HG02759 (cell line): ENCODE results near the gene DTYMK.
"Not testable (repeated sequence)": the region's sequence is repeated elsewhere in the genome, so short reads cannot be mapped to it uniquely, and the experiment has no call there.

ENCODE experiments used
- ATAC-seq: cut with Tn5 transposase; IDR thresholded peaks from one replicate; pipeline ENCODE4 v1.9.1; 2021; ENCODE audit warnings: mild to moderate bottlenecking, moderate library complexity; ENCODE audit not compliant: unreplicated experiment

The DTYMK gene

DNA sequence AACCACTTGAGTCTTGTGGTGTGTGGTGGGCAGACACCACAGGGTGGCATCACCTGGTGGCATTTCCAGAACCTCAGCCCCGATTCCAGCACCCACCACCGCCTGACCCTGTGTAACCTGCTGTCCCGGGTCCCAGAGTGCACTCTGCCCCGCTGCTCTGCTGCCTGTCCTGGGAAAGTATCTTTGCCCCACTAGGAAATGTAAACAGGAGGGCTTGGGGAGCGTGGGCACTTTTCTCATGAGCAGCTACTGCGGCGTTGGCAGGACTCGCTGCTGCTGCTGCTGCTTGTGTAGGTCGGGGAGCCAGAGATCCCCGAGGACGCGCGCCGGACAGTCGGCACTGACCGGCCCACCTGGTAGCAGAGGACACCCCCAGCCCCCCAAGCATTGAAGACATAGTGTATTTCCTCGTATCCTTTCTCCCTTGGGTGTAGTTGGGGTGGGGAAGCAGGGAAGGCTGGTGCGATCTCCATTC lies 13.4 kb downstream of the DTYMK start:
- no peak for ATAC-seq

DNA sequence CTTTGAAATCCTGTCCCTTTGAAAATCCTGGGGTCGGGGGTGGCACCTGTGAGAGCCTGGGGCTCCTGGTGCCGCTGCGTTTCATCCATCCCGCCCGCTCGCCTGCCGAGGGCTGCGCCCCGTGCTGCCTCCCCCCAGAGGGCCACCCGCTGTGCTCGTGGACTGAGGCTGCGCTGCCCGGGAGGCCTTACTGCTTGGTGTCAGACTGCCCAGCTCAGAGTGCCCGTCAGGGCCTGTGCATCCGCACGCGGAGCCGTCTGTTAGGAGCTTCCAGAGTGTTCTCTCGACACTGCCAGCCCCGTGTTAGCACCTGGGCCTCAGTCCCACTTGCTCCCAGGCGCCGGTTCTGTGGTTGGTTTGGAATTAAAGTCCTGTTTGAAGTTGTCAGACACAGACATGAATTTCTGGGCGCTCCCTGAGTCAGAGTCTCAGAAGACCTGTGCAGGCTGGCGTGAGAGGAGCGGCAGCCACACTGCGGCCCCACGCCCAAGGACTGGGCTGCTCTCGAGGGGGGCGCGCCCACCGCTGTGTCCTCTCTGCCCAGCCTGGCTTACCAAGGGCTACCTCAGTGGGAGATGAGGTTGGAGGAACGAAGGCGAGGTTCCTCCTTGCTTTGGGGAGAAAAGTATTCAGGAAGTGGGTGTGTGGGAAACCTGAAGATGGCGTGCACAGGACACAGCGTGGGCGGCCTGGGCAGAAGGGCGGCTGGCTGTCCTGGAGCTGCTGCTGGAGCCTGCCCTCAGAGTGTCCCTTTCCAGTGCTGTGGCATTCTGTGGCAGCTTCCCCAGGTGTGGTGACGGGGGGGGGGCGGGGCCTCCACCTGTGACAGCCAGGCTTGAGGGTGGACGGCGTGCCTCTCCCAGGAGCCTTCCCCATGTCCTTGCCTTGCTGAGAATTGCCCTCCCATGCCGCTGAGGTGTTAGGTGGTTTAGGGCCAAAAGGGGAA lies 14.1 kb downstream of the DTYMK start:
- ATAC-seq = no peak

DNA sequence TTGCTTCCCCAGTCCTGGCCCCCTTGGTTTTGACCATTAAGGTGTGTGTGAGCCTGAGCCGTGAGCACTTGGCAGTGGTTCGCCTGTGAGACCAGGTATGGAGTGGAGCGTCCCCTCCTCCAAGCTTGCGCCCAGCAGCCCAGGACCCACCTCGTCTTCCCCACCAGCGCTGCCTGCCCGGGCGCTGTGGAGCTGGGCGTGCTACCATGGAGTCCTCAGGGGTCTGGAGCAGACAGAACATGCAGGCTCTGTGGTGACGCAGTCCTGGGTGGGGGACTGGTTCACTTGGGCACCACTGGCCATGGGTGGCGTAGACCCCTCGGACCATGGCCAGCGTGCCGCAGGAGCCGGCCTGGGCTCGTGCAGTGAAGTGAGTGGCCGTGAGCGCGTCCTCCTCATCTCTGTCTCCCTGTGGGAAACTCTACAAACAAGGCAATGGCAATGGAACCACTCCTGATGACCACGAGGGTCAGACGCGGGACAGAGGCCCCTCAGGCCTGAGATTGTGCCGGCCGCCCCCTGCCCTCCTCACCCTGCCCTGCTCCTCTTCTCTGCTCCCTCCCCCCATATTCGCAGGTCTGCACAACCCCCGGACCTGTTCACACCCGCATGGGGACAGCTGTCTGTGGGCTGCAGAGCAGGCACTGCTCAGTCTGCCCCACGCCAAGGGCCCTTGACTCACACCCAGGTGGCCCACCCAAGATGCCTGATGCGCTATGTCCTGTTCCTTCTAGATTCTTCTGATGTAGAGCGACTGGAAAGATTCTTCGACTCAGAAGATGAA lies 15.0 kb downstream of the DTYMK start:
- ATAC-seq = no peak

DNA sequence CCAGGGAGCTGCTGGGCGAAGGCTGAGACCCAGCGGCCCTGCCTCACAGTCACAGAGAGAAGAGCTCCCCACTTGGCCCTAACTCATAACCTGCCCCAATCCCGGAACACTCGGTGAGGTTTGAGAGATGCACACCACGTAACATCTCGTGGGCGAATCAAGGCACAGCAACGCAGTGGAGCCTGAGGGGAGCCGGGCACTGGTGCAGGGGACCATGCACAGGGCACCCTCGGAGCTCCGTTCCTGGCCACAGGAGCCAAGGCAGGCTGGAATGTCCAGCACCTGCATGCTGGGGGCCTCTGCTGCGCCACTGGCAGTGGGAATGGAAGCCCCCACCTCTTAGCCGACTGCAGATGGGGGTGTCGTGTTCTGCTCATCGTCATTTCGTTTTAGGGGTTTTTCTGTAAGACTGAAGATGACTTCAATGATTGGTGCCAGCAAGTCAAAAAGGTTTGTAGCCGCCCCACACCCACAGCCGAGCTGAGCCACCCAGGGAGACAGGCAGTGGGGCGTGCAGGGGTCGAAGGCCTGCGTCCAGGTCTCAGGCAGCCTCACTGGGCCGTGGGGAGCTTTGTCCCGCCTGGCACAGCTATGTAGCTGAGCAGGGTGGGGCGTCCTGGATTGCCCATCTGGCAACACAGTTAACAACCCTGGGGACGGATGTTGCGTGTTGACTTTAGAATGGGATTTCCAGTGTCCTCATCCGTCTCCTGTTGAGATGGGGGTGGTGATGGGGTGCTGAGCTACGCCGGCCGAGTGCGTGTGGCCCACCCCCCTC lies 16.1 kb downstream of the DTYMK start:
- no peak for ATAC-seq

DNA sequence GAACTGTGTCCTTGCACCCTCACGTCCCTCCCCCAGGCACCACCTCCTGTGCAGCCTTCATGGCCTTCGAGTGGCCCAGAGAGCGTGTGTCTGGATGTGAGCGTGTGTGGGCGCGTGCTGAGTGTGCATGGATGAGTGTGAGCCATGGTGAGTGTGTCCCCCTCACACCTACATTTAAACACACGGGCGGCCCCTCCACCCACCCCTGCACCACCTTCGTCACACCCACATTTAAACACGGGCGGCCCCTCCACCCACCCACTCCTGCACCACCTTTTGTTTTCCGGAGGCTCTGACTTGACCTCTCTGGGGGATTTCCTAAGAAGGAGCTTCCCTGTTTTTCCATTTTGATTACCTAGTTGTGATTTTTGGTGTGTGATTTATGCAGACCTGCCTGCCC lies 17.8 kb downstream of the DTYMK start:
- no peak for ATAC-seq

DNA sequence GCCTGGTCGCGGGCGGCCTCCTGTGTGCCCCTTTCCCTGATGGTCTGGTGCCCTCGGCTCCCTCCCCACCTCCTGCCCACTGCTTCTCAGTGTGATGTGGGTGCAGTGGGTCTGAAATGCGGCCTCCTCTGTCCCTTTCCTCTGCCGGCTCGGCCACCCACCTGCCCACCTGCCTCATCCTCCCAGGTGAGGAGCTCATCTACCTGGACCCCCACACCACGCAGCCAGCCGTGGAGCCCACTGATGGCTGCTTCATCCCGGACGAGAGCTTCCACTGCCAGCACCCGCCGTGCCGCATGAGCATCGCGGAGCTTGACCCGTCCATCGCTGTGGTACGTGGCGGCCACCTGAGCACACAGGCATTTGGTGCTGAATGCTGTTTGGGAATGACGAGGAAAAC lies 18.3 kb downstream of the DTYMK start:
- no peak for ATAC-seq

DNA sequence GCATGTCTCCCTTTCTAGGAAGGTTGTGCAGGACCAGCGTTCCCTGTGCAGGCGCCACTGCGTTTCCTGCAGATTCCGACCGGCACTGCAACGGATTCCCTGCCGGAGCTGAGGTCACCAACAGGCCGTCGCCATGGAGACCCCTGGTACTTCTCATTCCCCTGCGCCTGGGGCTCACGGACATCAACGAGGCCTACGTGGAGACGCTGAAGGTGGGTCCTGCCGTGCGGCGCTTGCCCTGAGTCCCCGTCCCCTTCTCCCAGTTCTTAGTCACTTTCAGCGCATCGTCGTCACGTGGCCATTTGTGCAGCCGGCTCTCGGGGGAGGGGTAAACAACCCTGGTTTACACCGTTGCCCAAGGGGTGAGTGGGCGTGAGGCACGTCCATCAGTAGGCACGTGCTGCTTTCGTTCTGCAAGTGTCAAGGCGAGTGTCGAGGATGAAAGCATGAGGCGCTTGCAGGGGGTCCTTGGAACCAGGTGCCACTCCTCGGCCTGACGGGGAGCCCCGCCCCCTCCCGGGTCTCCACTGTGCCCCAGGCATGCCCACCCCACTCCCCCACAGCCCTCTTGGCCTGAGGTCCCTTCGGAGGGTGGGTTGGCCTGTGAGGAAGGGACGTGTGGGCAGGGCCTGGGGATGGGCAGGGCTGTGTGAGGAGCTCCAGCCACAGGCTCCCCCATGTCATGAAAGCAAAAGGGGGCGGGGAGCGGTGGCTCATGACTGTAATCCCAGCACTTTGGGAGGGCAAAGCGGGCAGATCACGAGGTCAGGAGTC lies 19.8 kb downstream of the DTYMK start:
- no peak for ATAC-seq

DNA sequence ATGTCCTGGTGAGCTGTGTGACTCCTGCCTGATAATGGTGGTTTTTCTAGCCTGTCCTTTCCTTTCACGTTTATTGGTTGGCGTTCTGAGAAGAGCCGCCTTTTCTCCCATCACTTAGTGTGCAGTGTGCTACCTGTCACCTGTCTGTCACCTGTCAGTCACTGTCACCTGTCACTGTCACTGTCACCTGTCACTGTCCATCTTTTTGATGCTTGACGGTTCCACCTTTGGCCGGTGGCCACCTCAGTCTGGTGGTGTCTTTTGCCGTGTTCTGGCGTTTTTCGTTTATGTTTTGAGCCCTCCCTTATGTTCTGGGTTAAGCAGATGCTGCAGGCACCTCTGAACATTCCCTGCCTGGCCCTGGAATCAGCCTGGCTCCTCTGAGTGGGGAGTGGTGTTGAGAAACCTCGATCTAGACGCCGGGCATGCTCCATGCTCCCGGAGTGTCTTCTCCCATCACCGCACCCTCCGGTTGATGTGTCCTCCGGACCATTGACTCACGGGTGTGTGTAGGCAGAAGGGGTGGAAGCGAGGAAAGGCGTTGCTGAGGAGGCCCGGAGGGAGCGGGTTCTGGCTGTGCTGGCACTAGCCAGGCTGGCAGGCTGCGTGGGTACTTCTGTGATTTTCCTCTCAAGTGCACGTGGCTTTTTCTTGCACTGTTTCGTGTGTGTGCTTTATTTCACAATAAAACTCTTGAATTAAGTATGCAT lies 20.7 kb downstream of the DTYMK start:
- no peak for ATAC-seq

DNA sequence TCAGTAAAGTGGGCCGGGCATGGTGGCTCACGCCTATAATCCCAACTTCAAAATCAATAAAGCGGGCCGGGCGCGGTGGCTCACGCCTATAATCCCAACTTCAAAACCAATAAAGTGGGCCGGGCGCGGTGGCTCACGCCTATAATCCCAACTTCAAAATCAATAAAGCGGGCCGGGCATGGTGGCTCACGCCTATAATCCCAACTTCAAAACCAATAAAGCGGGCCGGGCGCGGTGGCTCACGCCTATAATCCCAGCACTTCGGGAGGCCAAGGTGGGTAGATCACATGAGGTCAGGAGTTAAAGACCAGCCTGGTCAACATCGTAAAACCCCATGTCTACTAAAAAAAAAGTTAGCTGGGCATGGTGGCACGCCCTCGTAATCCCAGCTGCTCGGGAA lies 23.9 kb downstream of the DTYMK start:
- not testable (repeated sequence) for ATAC-seq

DNA sequence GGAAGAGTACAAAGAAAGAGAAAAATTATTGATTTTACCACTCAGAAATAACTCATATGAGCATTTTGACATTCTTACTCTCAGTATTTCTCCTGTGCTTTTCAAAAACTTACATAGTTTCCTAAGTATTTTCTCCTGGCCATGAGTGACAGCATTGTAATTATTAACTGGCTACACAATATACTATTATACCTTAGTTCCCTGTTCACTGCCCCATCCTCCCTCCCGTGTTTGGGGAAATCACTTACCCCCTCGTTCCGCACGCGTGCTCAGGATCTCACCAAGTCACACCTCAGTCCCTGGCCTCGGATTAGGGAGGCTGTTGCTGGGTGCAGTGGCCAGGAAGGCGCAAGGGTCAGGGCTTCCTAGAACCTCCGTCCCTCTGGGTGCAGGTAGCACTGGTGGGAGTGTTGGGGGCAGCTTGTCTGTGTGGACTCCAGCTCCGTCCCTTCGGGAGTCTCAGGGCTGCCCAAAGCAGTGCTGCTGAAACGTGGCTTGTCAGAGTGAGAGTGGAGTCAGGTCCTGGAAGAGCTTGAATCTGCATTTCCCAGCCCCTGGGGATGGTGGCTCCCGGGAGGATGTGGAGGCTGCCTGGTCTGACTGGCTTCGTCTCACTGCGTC lies 25.9 kb downstream of the DTYMK start:
- ATAC-seq = no peak

DNA sequence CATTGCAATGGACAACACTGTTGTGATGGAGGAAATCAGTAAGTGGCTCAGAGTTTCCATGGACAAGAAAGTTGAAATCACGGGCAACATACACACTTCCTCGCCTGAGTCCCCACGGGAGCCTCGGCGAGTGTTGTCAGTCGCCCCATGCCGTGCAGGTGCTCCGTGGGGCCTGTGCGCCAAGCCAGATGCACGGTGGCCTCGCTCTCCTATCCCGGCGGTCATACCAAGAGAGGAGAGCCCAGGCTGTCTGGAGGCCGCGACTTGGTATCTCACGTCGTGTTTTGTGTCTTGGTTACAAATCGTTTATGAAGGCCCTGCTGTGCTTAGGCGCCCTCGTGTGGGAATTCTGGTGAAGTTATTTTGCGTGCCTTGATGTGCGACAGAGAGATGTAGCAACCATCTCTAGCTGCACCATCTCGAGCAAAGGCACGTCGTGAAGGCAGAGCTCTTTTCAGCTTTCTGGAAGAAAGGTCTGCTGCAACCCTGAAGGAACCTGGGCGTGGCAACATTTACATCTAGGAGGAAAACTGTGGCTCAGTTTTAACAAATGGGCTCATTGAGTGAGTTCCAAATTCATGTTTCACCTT lies 27.4 kb downstream of the DTYMK start:
- no peak for ATAC-seq

DNA sequence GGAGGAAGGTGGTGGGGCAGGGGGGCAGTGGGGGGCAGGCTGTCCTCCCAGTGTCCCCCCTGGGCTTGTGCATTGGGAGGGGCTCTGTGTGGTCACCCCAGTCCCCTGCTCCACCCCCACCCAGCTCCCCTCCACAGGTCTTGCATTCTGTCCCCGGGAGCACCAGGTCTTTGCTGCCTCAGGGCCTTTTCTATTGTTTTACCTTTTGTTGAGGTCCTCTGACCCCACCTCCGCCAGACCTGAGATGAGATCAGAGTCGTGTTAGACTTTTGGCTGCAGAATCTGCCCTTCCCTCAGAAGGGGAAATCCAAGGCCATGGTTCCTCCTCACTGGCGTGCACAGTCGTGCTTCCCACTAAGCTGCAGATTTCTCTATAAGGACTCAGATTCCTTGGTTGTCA lies 28.3 kb downstream of the DTYMK start:
- ATAC-seq = no peak

DNA sequence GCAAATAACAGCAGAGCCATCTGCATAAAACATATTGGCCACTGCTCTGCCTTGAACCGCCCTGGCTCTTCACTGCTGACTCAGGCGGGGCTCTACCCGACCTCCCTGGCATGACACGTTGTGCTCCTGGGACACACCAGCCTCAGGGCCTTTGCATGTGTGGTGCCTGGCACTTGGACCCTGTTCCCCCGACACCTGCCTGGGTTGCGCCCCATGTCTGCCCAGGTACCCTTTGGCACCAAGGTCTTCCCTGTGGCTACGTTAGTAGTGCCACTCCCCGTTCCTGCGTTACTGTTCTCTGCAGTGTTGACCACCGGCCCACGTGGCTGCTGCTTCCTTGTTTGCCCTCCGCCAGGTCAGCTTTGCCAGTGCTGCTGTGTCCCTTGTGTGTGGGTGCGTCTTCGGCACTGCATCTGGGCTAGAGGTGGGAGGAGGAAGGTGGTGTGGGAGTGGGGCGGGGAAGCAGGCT lies 28.8 kb downstream of the DTYMK start:
- ATAC-seq = no peak

DNA sequence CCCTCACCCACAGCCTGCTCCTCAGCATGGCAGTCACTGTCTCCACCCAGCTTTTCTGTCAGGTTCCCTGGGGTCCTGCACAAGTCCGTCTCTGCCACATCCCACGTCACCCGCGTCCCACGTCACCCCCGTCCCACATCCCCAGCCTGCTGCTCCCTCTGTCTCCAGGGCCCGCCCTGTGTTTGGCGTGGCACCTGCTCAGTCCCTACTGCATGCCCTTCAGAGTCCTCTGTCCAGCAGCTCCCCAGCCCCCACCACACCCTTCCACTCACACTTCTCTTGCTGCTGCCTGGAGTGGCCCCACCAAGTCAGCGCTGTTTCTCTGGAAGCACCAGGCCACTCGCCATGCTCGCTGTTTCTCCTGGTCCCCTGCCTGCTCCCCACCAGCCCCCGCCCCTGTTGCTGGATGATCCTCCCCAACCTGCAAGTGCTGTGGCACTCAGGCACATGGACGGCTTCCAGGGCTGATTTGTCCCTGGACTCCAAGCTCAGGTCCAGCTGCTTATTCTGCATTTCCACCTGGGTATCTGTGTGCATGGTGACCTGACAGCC lies 30.3 kb downstream of the DTYMK start:
- no peak for ATAC-seq

DNA sequence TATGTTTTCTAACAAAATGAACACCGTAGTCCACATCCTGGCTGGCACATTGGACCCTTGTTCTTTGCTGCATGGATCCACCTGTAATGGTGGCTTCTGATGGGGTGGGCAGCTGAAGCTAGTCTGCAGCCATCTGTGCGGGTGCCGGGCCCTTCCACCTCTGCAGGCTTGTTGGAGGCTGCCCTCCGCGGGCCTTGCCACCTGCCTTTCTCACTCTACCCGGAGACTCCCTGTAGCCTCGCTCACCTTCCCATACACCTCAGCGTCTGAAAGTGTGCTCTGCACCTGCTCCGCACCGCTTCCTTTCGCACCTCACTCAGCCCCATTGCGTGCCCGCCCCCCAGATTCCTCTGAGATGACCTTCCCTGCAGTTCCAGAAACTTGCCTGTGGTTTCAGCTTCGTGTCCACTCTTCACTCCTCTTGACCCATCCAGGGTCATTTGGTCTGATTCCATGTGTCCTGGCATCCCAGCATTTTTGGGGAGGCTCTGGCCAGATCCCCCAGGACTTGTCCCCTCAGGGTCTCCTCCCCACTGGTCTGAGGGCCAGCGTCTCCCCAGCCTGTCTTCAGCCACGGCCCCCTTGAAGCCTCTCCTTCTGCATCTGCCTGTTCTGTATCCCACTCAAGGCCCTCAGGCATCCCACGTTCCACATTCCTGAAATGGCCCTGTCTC lies 31.0 kb downstream of the DTYMK start:
- no peak for ATAC-seq

DNA sequence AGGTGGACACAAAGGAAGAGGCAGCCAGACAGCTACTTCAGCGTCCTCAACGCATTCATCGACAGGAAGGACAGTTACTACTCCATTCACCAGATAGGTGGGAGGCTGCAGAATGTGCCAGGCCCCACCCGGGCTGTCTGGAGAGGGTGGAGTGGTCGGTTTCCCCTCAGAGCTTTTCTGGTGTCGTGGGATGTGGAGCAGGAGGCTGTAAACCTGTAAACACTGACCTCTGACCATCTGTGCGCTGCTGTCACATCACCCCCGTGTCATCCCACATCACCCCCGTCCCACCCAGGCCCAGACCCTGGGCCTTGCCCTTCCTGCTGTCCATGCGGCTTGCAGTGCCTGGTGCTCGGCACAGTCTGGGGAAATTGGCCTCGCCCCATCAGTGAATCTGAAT lies 32.1 kb downstream of the DTYMK start:
- ATAC-seq = no peak

DNA sequence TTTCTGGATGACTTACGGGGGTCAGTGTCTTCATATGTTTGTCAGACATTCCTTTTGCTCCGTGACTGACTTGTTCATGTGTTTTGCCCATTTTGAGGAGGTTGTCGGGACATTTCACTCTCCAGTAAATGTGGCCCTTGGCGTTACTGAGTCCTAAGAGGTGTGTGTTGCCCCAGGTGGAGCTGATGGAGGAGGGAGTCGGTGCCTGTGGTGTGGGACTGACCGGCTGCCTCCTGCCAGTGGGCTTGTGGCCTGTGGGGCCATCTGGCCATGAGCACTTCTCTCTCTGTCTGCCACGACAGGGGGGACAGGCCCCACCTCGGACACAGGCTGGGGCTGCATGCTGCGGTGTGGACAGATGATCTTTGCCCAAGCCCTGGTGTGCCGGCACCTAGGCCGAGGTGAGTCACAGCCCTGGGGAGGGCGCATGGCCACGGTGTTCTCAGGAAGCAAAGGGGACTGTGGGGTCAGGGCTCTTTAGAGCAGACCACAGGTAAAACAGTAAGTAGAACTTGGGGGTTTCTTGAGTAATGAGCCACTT lies 33.3 kb downstream of the DTYMK start:
- no peak for ATAC-seq

DNA sequence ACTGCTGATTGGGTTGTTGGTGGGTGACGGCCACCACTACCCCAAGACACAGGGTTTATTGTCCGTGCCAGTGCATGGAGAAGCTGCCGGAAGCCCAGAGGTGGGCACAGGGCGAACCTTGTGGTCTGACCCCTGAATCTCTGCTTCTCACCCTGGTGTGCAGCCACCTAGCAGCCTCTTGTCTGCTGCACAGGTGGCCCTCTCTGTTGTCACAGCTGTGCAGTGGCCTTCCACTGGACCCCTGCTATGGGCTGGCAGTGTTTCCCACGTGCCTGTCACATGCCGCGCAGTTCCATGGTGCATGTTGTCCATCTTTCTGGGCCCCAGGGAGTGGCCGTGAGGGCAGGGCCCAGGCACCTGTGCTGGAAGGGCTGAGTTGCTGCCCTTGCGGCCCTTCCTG lies 33.9 kb downstream of the DTYMK start:
- ATAC-seq = no peak
